ENCODE measurements around the gene CHST3.

DNA sequence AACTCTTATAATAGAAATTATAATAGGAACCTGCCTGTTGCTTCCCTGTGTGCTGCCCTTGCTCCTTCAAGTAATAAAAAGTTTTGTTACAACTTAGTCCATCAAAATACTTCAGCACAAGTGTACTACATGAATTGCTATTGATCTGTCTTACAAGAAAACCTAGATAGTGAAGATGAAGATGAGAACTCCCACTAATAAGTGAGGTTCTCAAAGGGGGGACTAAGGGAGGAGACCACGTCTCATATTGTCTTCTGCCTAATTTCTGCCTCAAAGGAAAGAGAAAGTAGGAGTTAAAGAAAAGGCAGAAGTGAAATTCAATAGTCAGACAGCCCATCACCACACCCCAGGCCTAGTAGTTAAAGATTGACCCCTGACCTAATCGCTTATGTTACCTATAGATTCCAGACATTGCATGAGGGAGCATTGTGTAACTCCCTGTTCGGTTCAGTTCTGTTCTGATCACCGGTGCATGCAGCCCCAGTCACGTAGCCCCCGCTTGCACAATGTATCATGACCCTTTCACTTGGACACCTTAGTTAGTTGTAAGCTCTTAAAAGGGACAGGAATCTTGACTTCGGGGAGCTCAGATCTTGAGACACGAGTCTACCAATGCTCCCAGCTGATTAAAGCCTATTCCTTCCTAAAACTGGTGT, 18.2 kb upstream of the CHST3 start:
- TF ChIP-seq CTCF (IDR thresholded peaks at IDR 0.05; ENCODE audit: insufficient read depth, low read length, poor library complexity, severe bottlenecking), result no peak
- no peak for TF ChIP-seq EZH2phosphoT487 (conservative IDR thresholded peaks at IDR 0.05; ENCODE audit: low read length)
